HG03135 (cell line): ENCODE measurements around the gene NCKAP5.

Experiments used
- ATAC-seq: cut with Tn5 transposase; IDR thresholded peaks from one replicate; pipeline ENCODE4 v1.9.1; 2021; ENCODE audit warnings: mild to moderate bottlenecking, moderate library complexity; ENCODE audit not compliant: unreplicated experiment

NCKAP5 gene

GRCh38 chr2:133574620-133575019, 6.4 kb upstream of the NCKAP5 start:
- no peak for ATAC-seq

GRCh38 chr2:133574186-133574585, 5.9 kb upstream of the NCKAP5 start:
- ATAC-seq: no peak

GRCh38 chr2:133573491-133574162, 5.4 kb upstream of the NCKAP5 start:
- ATAC-seq: no peak

- no peak for ATAC-seq
Measured at GRCh38 chr2:133571249-133571648, 3.0 kb upstream of the NCKAP5 start.

GRCh38 chr2:133570542-133570941, 2.3 kb upstream of the NCKAP5 start:
- ATAC-seq: no peak

GRCh38 chr2:133569286-133569830, 1.1 kb upstream of the NCKAP5 start:
- no peak for ATAC-seq

GRCh38 chr2:133568598-133568997, 335 bp upstream of the NCKAP5 start:
- no peak for ATAC-seq

- no peak for ATAC-seq
Measured at GRCh38 chr2:133562558-133562957, 5.7 kb downstream of the NCKAP5 start.

GRCh38 chr2:133561045-133561852, 7.0 kb downstream of the NCKAP5 start:
- peak; percentile 78 for ATAC-seq

- ATAC-seq: no peak
Measured at GRCh38 chr2:133557614-133558013, 10.6 kb downstream of the NCKAP5 start.

GRCh38 chr2:133553838-133554408, 14.3 kb downstream of the NCKAP5 start:
- ATAC-seq: no peak

- no peak for ATAC-seq
Measured at GRCh38 chr2:133553251-133553650, 15.0 kb downstream of the NCKAP5 start.

GRCh38 chr2:133552821-133553220, 15.4 kb downstream of the NCKAP5 start:
- no peak for ATAC-seq

GRCh38 chr2:133541797-133542196, 26.5 kb downstream of the NCKAP5 start:
- no peak for ATAC-seq

- ATAC-seq: no peak
Measured at GRCh38 chr2:133541376-133541775, 26.9 kb downstream of the NCKAP5 start.

- no peak for ATAC-seq
Measured at GRCh38 chr2:133532919-133533318, 35.3 kb downstream of the NCKAP5 start.

- no peak for ATAC-seq
Measured at GRCh38 chr2:133531382-133531781, 36.9 kb downstream of the NCKAP5 start.

- no peak for ATAC-seq
Measured at GRCh38 chr2:133530645-133531044, 37.6 kb downstream of the NCKAP5 start.

- no peak for ATAC-seq
Measured at GRCh38 chr2:133526530-133527300, 41.5 kb downstream of the NCKAP5 start.

- no peak for ATAC-seq
Measured at GRCh38 chr2:133525613-133526529, 42.4 kb downstream of the NCKAP5 start.
